ENCODE data around the gene KRTAP5-6.
A peak's percentile ranks its signal among the peaks of the same experiment; 100 is the strongest.

The KRTAP5-6 gene

DNA sequence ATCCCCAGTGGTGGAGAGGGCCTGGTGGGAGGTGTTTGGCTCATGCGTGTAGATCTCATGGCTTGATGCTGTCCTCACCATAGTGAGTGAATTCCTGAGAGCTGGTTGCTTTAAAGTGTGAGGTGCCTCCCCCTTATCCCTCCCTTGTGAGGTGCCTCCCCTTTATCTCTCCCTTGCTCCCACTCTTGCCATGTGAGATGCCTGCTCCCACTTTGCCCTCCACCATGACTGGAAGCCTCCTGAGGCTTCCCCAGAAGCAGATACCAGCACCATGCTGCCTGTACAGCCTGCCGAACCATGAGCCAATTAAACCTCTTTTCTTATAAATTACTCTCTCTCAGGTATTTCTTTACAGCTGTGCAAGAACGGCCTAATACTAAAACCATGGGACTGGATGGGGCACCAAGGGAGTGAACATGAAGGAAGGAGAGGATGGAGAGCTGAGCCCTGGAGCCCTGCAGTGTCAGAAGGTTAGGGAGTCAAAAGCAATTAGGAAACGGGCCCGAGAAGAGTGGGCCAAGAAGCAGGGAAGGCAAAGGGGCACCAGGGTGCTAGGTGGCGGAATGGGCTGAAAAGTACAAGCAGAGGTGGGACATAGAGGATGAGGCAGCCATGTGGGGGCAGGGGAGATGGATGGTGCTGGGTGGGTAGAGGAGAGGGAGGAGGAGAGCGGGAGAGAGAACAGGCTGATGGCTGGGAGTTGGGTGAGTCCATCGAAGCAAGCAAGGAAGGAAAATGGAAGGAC lies 44.0 kb downstream of the KRTAP5-6 start:
- H4K12ac ChIP-seq (ENCODE audit: low read depth, low read length), result no peak overlapping the region
- no peaks in the 10 kb centered on the region for H3K79me2 ChIP-seq (ENCODE audit: control insufficient read depth, insufficient read depth, low read length, poor library complexity)
- no peak overlapping the region for H4K8ac ChIP-seq (ENCODE audit: low read depth, low read length)
- no peaks in the 10 kb centered on the region for H3K4me1 ChIP-seq (ENCODE audit: control insufficient read depth in 1 of 2, insufficient read depth in 2 of 2, low read length in 2 of 2)
- no peak overlapping the region for H3K9ac ChIP-seq (ENCODE audit: low read length)
- no peaks in the 10 kb centered on the region for H3K79me1 ChIP-seq (ENCODE audit: low read length)
- no peak overlapping the region for H3K14ac ChIP-seq (ENCODE audit: low read length)
- peaks cover 26% of the 10 kb centered on the region for H3K9me3 ChIP-seq (ENCODE audit: insufficient read depth, low read depth, low read length)
- no peak overlapping the region for H4K91ac ChIP-seq (ENCODE audit: low read depth, low read length)
- H3K4me3 ChIP-seq (ENCODE audit: low read depth, low read length), result no peak overlapping the region
- H3K4ac ChIP-seq (ENCODE audit: low read depth, low read length), result no peak overlapping the region
- no peak overlapping the region for H3K27ac ChIP-seq (ENCODE audit: low read depth, low read length)
- DNase-seq, result no peak
- no peak overlapping the region for H2BK12ac ChIP-seq (ENCODE audit: low read length)
- no peak overlapping the region for H2BK5ac ChIP-seq (ENCODE audit: low read depth, low read length, poor library complexity)
- H3K27me3 ChIP-seq (ENCODE audit: insufficient read depth, low read length), result no peaks in the 10 kb centered on the region
- no peak overlapping the region for H2BK120ac ChIP-seq (ENCODE audit: insufficient read depth, low read length, poor library complexity)
- no peak overlapping the region for H3K18ac ChIP-seq (ENCODE audit: low read length)
- no peak overlapping the region for H3K4me2 ChIP-seq (ENCODE audit: low read length)
- WGBS (ENCODE audit: extremely low coverage, insufficient coverage, insufficient read length), result no CpG with 5 or more reads among the region's 8 CpGs
- peak overlapping the region; percentile 31 for H3K23ac ChIP-seq (ENCODE audit: low read length)
- H2AK5ac ChIP-seq (ENCODE audit: low read length), result no peak overlapping the region
- H2AFZ ChIP-seq (ENCODE audit: insufficient read depth, low read length, poor library complexity), result no peak overlapping the region
- peaks cover 0 to 1% of the 10 kb centered on the region in 2 experiments for H3K36me3 ChIP-seq (ENCODE audit: control insufficient read depth in 1 of 2, insufficient read depth in 2 of 2, low read length in 2 of 2)

DNA sequence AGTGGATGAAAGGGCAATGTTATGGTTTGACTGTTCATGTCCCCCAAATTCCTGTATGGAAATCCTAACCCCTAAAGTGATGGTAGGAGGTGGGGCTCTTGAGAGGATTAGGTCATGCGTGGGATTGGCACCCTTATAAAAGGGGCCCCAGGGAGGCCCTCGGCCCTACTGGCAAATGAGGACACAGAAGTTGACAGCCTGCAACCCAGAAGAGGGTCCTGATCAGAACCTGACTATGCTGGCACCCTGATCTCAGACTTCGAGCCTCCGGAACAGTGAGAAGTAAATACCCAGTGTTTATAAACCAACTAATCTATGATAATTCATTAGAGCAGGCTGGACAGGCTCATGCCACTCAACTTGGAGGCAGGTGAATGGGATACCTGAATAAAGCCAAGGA lies 44.7 kb downstream of the KRTAP5-6 start:
- Histone ChIP-seq H3K9ac (ENCODE audit: low read length) (no peak overlapping the region), H2BK12ac (ENCODE audit: low read length) (no peak overlapping the region), H4K8ac (ENCODE audit: low read depth, low read length) (no peak overlapping the region), H3K23ac (ENCODE audit: low read length) (no peak overlapping the region), H3K4ac (ENCODE audit: low read depth, low read length) (no peak overlapping the region), H3K9me3 (ENCODE audit: insufficient read depth, low read depth, low read length) (peaks cover 25% of the 10 kb centered on the region), H3K79me2 (ENCODE audit: control insufficient read depth, insufficient read depth, low read length, poor library complexity) (no peaks in the 10 kb centered on the region), H3K4me1 (ENCODE audit: control insufficient read depth in 1 of 2, insufficient read depth in 2 of 2, low read length in 2 of 2) (no peaks in the 10 kb centered on the region), H2AK5ac (ENCODE audit: low read length) (no peak overlapping the region), H3K4me2 (ENCODE audit: low read length) (no peak overlapping the region), H4K12ac (ENCODE audit: low read depth, low read length) (no peak overlapping the region), H3K27me3 (ENCODE audit: insufficient read depth, low read length) (no peaks in the 10 kb centered on the region), H2BK120ac (ENCODE audit: insufficient read depth, low read length, poor library complexity) (no peak overlapping the region), H3K79me1 (ENCODE audit: low read length) (no peaks in the 10 kb centered on the region), H3K14ac (ENCODE audit: low read length) (no peak overlapping the region), H3K27ac (ENCODE audit: low read depth, low read length) (no peak overlapping the region), H2BK5ac (ENCODE audit: low read depth, low read length, poor library complexity) (no peak overlapping the region), H3K4me3 (ENCODE audit: low read depth, low read length) (no peak overlapping the region), H3K36me3 (ENCODE audit: control insufficient read depth in 1 of 2, insufficient read depth in 2 of 2, low read length in 2 of 2) (peaks cover 0 to 1% of the 10 kb centered on the region in 2 experiments), H2AFZ (ENCODE audit: insufficient read depth, low read length, poor library complexity) (no peak overlapping the region), H4K91ac (ENCODE audit: low read depth, low read length) (no peak overlapping the region), H3K18ac (ENCODE audit: low read length) (no peak overlapping the region)
- no peak for DNase-seq
- WGBS (ENCODE audit: extremely low coverage, insufficient coverage, insufficient read length), result no CpG with 5 or more reads among the region's 4 CpGs

DNA sequence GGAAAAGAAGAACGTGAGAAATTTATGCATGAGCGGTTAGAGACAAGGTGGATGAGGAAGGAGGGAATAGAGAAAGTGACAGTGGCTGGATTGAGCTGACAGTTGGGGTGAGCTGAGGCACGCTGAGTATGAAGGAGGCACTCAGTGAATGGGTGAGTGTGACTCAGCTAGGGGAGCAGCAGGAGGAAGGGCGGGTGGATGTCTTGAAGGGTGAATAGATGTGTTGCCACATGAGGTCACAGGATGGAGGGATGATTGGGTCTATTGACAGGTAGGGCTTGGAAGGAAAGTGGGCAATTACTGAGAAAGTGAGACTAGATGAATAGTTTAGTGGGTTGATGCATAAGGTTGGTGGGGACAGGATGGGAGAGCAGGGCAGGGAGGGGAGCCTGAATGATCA lies 45.4 kb downstream of the KRTAP5-6 start:
- Histone ChIP-seq H3K9ac (ENCODE audit: low read length) (no peak overlapping the region), H3K36me3 (ENCODE audit: control insufficient read depth in 1 of 2, insufficient read depth in 2 of 2, low read length in 2 of 2) (peaks cover 0 to 1% of the 10 kb centered on the region in 2 experiments), H3K14ac (ENCODE audit: low read length) (no peak overlapping the region), H2BK12ac (ENCODE audit: low read length) (no peak overlapping the region), H3K9me3 (ENCODE audit: insufficient read depth, low read depth, low read length) (peaks cover 26% of the 10 kb centered on the region), H4K8ac (ENCODE audit: low read depth, low read length) (no peak overlapping the region), H3K27me3 (ENCODE audit: insufficient read depth, low read length) (no peaks in the 10 kb centered on the region), H3K18ac (ENCODE audit: low read length) (no peak overlapping the region), H2AFZ (ENCODE audit: insufficient read depth, low read length, poor library complexity) (no peak overlapping the region), H3K79me1 (ENCODE audit: low read length) (no peaks in the 10 kb centered on the region), H3K23ac (ENCODE audit: low read length) (no peak overlapping the region), H3K4me2 (ENCODE audit: low read length) (no peak overlapping the region), H3K4me3 (ENCODE audit: low read depth, low read length) (no peak overlapping the region), H2BK5ac (ENCODE audit: low read depth, low read length, poor library complexity) (no peak overlapping the region), H3K4ac (ENCODE audit: low read depth, low read length) (no peak overlapping the region), H4K91ac (ENCODE audit: low read depth, low read length) (no peak overlapping the region), H3K27ac (ENCODE audit: low read depth, low read length) (no peak overlapping the region), H3K79me2 (ENCODE audit: control insufficient read depth, insufficient read depth, low read length, poor library complexity) (no peaks in the 10 kb centered on the region), H2AK5ac (ENCODE audit: low read length) (no peak overlapping the region), H2BK120ac (ENCODE audit: insufficient read depth, low read length, poor library complexity) (no peak overlapping the region), H4K12ac (ENCODE audit: low read depth, low read length) (no peak overlapping the region), H3K4me1 (ENCODE audit: control insufficient read depth in 1 of 2, insufficient read depth in 2 of 2, low read length in 2 of 2) (no peaks in the 10 kb centered on the region)
- no peak for DNase-seq
- 100% methylated on average over 2 of the region's 4 CpGs for WGBS (ENCODE audit: extremely low coverage, insufficient coverage, insufficient read length)

DNA sequence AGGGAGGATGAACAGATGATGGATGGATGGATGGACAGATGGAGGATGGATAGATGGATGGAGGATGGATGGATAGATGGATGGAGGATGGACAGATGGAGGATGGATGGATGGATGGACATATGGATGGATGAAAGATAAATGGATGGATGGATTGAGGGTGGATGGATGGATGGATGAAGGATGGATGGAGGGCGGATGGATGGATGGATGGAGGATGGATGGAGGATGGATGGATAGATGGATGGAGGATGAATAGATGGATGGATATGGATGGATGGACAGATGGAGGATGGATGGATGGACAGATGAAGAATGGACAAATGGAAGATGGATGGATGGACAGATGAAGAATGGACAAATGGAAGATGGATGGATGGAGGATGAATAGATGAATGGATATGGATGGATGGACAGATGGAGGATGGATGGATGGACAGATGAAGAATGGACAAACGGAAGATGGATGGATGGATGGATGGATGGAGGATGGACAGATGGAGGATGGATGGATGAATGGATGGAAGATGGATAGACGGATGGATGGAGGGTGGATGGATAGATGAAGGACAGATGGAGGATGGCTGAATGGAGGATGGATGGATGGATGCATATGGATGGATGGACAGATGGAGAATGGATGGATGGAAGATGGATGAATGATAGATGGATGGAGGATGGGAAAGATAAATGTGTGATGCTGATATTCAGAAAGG lies 46.0 kb downstream of the KRTAP5-6 start:
- no peak for DNase-seq
- H2BK120ac ChIP-seq (ENCODE audit: insufficient read depth, low read length, poor library complexity), result no peak overlapping the region
- no peak overlapping the region for H2AFZ ChIP-seq (ENCODE audit: insufficient read depth, low read length, poor library complexity)
- no peak overlapping the region for H2AK5ac ChIP-seq (ENCODE audit: low read length)
- H3K4me3 ChIP-seq (ENCODE audit: low read depth, low read length), result no peak overlapping the region
- H3K23ac ChIP-seq (ENCODE audit: low read length), result no peak overlapping the region
- no peak overlapping the region for H3K14ac ChIP-seq (ENCODE audit: low read length)
- no peak overlapping the region for H4K91ac ChIP-seq (ENCODE audit: low read depth, low read length)
- peaks cover under 1% of the 10 kb centered on the region for H3K27me3 ChIP-seq (ENCODE audit: insufficient read depth, low read length)
- H3K4me1 ChIP-seq (ENCODE audit: control insufficient read depth in 1 of 2, insufficient read depth in 2 of 2, low read length in 2 of 2), result no peaks in the 10 kb centered on the region
- H3K36me3 ChIP-seq (ENCODE audit: control insufficient read depth in 1 of 2, insufficient read depth in 2 of 2, low read length in 2 of 2), result peaks cover 0 to 1% of the 10 kb centered on the region in 2 experiments
- no peak overlapping the region for H3K27ac ChIP-seq (ENCODE audit: low read depth, low read length)
- no peak overlapping the region for H3K4me2 ChIP-seq (ENCODE audit: low read length)
- H2BK5ac ChIP-seq (ENCODE audit: low read depth, low read length, poor library complexity), result no peak overlapping the region
- no peak overlapping the region for H3K9ac ChIP-seq (ENCODE audit: low read length)
- no peak overlapping the region for H4K8ac ChIP-seq (ENCODE audit: low read depth, low read length)
- H3K9me3 ChIP-seq (ENCODE audit: insufficient read depth, low read depth, low read length), result peaks cover 26% of the 10 kb centered on the region
- no peaks in the 10 kb centered on the region for H3K79me1 ChIP-seq (ENCODE audit: low read length)
- H4K12ac ChIP-seq (ENCODE audit: low read depth, low read length), result no peak overlapping the region
- H3K79me2 ChIP-seq (ENCODE audit: control insufficient read depth, insufficient read depth, low read length, poor library complexity), result no peaks in the 10 kb centered on the region
- H3K18ac ChIP-seq (ENCODE audit: low read length), result no peak overlapping the region
- no peak overlapping the region for H3K4ac ChIP-seq (ENCODE audit: low read depth, low read length)
- WGBS (ENCODE audit: extremely low coverage, insufficient coverage, insufficient read length), result 100% methylated on average over 2 of the region's 3 CpGs
- H2BK12ac ChIP-seq (ENCODE audit: low read length), result no peak overlapping the region
